Breast epithelium (tissue), 4 donors: ENCODE measurements around the gene WDR91. TPM values are rescaled to one million over a fixed set of nuclear protein-coding genes. Genes with fewer than 3 reads are reported as not detected.
A peak's percentile ranks its signal among the peaks of the same experiment; 100 is the strongest.

Experiments
- DNase-seq, 2 donors: peaks; one replicate each; pipeline ENCODE4 v3.0.0-alpha.2; 2019; ENCODE audit warnings: low spot score in 2 of 2
- H3K27ac ChIP-seq, 2 donors: fragments of 200-600 bp; sonication (generic) in 1 of 2; one replicate each; pipeline ENCODE4 v1.5.1; 2016 to 2019; ENCODE audit warnings: mild to moderate bottlenecking in 1 of 2
- H3K27me3 ChIP-seq, 2 donors: fragments of 200-600 bp; sonication (generic) in 1 of 2; one replicate each; pipeline versions ENCODE4 v1.5.1 to v1.6.0; 2017 to 2019; ENCODE audit warnings: control low read depth in 1 of 2, mild to moderate bottlenecking in 1 of 2
- H3K36me3 ChIP-seq: fragments of 200-600 bp; one replicate; pipeline ENCODE4 v1.5.1; 2019
- H3K4me1 ChIP-seq, 2 donors: fragments of 200-600 bp; sonication (generic); one replicate each; pipeline ENCODE4 v1.5.1; 2016 to 2019; ENCODE audit warnings: control low read depth in 1 of 2
- H3K4me3 ChIP-seq, 3 donors: fragments of 200-600 bp; sonication (generic); 1 replicate in 2 of 3; 2 replicates in 1 of 3; pipeline ENCODE4 v1.5.1; 2016 to 2019; ENCODE audit warnings: mild to moderate bottlenecking in 3 of 3, moderate library complexity in 2 of 3
- H3K9me3 ChIP-seq, 2 donors: fragments of 200-600 bp; sonication (generic) in 1 of 2; one replicate each; pipeline ENCODE4 v1.5.1; 2016 to 2019; ENCODE audit warnings: control low read depth in 1 of 2
- CTCF ChIP-seq, 3 donors: fragments of 450-650 bp; IDR thresholded peaks; one replicate each; pipeline ENCODE4 v1.5.1; 2016 to 2017; ENCODE audit warnings: antibody characterized with exemption in 3 of 3, mild to moderate bottlenecking in 3 of 3, moderate library complexity in 3 of 3
- POLR2A ChIP-seq: fragments of 450-650 bp; IDR thresholded peaks from one replicate; pipeline ENCODE4 v1.6.1; 2016; ENCODE audit warnings: antibody characterized with exemption, mild to moderate bottlenecking, moderate library complexity
- POLR2AphosphoS5 ChIP-seq, 3 donors: sonication (generic); formaldehyde crosslinking; IDR thresholded peaks; one replicate each; pipeline ENCODE4 v1.6.1; 2017; ENCODE audit warnings: antibody characterized with exemption in 3 of 3
- intact Hi-C: fragments of 100-400 bp; cut with DNase I; formaldehyde crosslinking; loops from one replicate; pipeline ENCODE4 v1.15.1; 2023; ENCODE audit warnings: low total_unique reads
- total RNA-seq, 3 donors: library from RNA; depleted of rRNA; stranded (reverse); fragments of >200 nt; gene quantifications; one replicate each; pipeline ENCODE4 v1.1.0, GENCODE V29; 2016

Gene WDR91
- total RNA-seq, 3 donors from 2014 or later: 21.4 to 26.5 (median 23.1) TPM

- Histone ChIP-seq H3K27ac (no peak overlapping the region), H3K4me3 (no peak overlapping the region), H3K4me1 (no peaks in the 10 kb centered on the region), H3K36me3 (no peaks in the 10 kb centered on the region), H3K27me3 (no peaks in the 10 kb centered on the region), H3K9me3 (no peaks in the 10 kb centered on the region)
- no peak for DNase-seq
- TF ChIP-seq POLR2AphosphoS5 (IDR thresholded peaks at IDR 0.05) (no peak), CTCF (IDR thresholded peaks at IDR 0.05) (no peak), POLR2A (no peak)
- intact Hi-C loops: no loop called here
Measured at GRCh38 chr7:135197343-135197742, 14.0 kb downstream of the WDR91 start.

- TF ChIP-seq POLR2AphosphoS5 (IDR thresholded peaks at IDR 0.05) (no peak), CTCF (IDR thresholded peaks at IDR 0.05) (no peak), POLR2A (no peak)
- Histone ChIP-seq H3K36me3 (no peaks in the 10 kb centered on the region), H3K27me3 (no peaks in the 10 kb centered on the region), H3K4me1 (no peaks in the 10 kb centered on the region), H3K9me3 (no peaks in the 10 kb centered on the region), H3K4me3 (no peak overlapping the region), H3K27ac (no peak overlapping the region)
- DNase-seq: no peak
- intact Hi-C loops: no loop called here
Measured at GRCh38 chr7:135195968-135196629, 15.2 kb downstream of the WDR91 start.

GRCh38 chr7:135195156-135195555, 16.2 kb downstream of the WDR91 start:
- Histone ChIP-seq H3K4me1 (no peaks in the 10 kb centered on the region), H3K27me3 (no peaks in the 10 kb centered on the region), H3K36me3 (no peaks in the 10 kb centered on the region), H3K27ac (peak overlapping the region; percentile 73 to 84), H3K4me3 (no peak overlapping the region), H3K9me3 (no peaks in the 10 kb centered on the region)
- TF ChIP-seq POLR2A: no peak
- DNase-seq: no peak
- intact Hi-C loops: no loop called here

- no peak for DNase-seq
- no peaks in the 10 kb centered on the region for H3K9me3 ChIP-seq
- intact Hi-C loops: no loop called here
- H3K27ac ChIP-seq: peak overlapping the region; percentile 73 to 84
- TF ChIP-seq POLR2A (no peak), CTCF (IDR thresholded peaks at IDR 0.05) (no peak), POLR2AphosphoS5 (IDR thresholded peaks at IDR 0.05) (no peak)
- H3K4me3 ChIP-seq: no peak overlapping the region
- H3K27me3 ChIP-seq: no peaks in the 10 kb centered on the region
- no peaks in the 10 kb centered on the region for H3K36me3 ChIP-seq
- no peaks in the 10 kb centered on the region for H3K4me1 ChIP-seq
Measured at GRCh38 chr7:135194494-135195095, 16.7 kb downstream of the WDR91 start.

- Histone ChIP-seq H3K36me3 (no peaks in the 10 kb centered on the region), H3K9me3 (no peaks in the 10 kb centered on the region), H3K27ac (peak overlapping the region; percentile 73 to 84), H3K4me1 (no peaks in the 10 kb centered on the region), H3K27me3 (no peaks in the 10 kb centered on the region), H3K4me3 (no peak overlapping the region)
- intact Hi-C loops: loop anchor here (2.0 kb wide), 1 partner anchor 61 kb away; no protein-coding TSS in a partner anchor
- DNase-seq: peak in 1 of 2 donors; percentile 63
- TF ChIP-seq POLR2A (no peak), CTCF (IDR thresholded peaks at IDR 0.05) (no peak), POLR2AphosphoS5 (IDR thresholded peaks at IDR 0.05) (no peak)
Measured at GRCh38 chr7:135193615-135194081, 17.7 kb downstream of the WDR91 start.
